Suprapubic skin (tissue), 3 donors: Measurements from ENCODE around the gene ANKEF1.

Source experiments
- CTCF ChIP-seq, 2 donors: fragments of 200-600 bp in 1 of 2; fragments of 450-650 bp in 1 of 2; sonication (generic) in 1 of 2; IDR thresholded peaks; one replicate each; pipeline ENCODE4 v1.5.1; 2016 to 2019; ENCODE audit warnings: antibody characterized with exemption in 2 of 2, mild to moderate bottlenecking in 1 of 2, moderate library complexity in 1 of 2
- POLR2AphosphoS5 ChIP-seq, 3 donors: sonication (generic); formaldehyde crosslinking; IDR thresholded peaks; one replicate each; pipeline ENCODE4 v1.6.1; 2017; ENCODE audit warnings: antibody characterized with exemption in 3 of 3

- no peak for TF ChIP-seq POLR2AphosphoS5 (IDR thresholded peaks at IDR 0.05)
- no peak for TF ChIP-seq CTCF (IDR thresholded peaks at IDR 0.05)
Observed at GRCh38 chr20:10042086-10042485, 7.3 kb downstream of the ANKEF1 start.
